Measurements from ENCODE around the gene KCNMA1.

Gene KCNMA1

GRCh38 chr10:77156406-77156879 is 481.2 kb downstream of the KCNMA1 start:
- no peak for TF ChIP-seq GATA2 (IDR thresholded peaks at IDR 0.05; ENCODE audit: low read depth, low read length)
- TF ChIP-seq GATA3 (IDR thresholded peaks at IDR 0.05; ENCODE audit: low read depth, low read length), result no peak

- TF ChIP-seq GATA3 (IDR thresholded peaks at IDR 0.05; ENCODE audit: low read depth, low read length) (no peak), GATA2 (IDR thresholded peaks at IDR 0.05; ENCODE audit: low read depth, low read length) (no peak)
Measured at GRCh38 chr10:77152256-77152655, 485.4 kb downstream of the KCNMA1 start.

- no peak for TF ChIP-seq GATA3 (IDR thresholded peaks at IDR 0.05; ENCODE audit: low read depth, low read length)
- TF ChIP-seq GATA2 (IDR thresholded peaks at IDR 0.05; ENCODE audit: low read depth, low read length), result no peak
Measured at GRCh38 chr10:77151408-77151807, 486.2 kb downstream of the KCNMA1 start.

DNA sequence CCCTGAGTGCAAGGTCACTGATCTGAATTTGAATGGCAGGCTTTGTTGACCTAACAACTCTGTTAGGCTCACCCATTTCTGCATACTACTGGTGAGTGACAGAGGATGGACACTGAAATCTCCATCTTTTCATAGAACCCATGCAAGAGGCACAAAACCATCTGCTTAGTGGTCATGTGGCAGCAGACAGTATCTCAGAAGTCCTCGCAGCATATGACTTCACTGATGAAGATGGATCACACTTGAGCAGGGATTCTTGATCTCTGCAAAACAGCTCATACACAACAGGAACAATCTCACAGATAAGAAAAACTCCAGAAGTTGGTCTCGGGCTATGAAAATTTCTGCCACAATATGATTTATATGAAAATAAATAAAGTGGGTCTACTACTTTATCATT is 487.9 kb downstream of the KCNMA1 start:
- TF ChIP-seq GATA2 (IDR thresholded peaks at IDR 0.05; ENCODE audit: low read depth, low read length) (no peak), GATA3 (IDR thresholded peaks at IDR 0.05; ENCODE audit: low read depth, low read length) (no peak)

DNA sequence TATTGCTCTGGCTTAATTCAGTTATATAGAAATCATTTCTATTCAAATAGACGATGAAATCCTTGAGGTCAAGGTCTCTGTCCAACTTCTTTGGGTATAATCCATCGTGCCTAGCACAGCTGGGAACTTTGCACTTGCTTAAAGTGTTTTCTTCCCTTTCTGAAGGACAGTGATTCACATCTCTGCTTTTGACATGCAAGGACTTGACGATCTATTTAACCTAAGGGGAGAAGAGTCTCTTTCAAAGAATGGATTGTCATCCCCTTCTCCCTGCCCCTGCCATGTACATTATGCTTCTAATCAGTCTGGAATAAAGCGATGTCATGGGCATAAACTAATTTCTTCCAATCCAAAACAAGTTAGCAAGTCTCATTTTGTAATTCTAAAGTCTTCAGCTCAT is 488.6 kb downstream of the KCNMA1 start:
- TF ChIP-seq GATA3 (IDR thresholded peaks at IDR 0.05; ENCODE audit: low read depth, low read length), result no peak
- no peak for TF ChIP-seq GATA2 (IDR thresholded peaks at IDR 0.05; ENCODE audit: low read depth, low read length)

- TF ChIP-seq GATA2 (IDR thresholded peaks at IDR 0.05; ENCODE audit: low read depth, low read length) (no peak), GATA3 (IDR thresholded peaks at IDR 0.05; ENCODE audit: low read depth, low read length) (no peak)
Measured at GRCh38 chr10:77147871-77148270, 489.7 kb downstream of the KCNMA1 start.

- TF ChIP-seq GATA2 (IDR thresholded peaks at IDR 0.05; ENCODE audit: low read depth, low read length), result no peak
- no peak for TF ChIP-seq GATA3 (IDR thresholded peaks at IDR 0.05; ENCODE audit: low read depth, low read length)
Measured at GRCh38 chr10:77146712-77147336, 490.8 kb downstream of the KCNMA1 start.

DNA sequence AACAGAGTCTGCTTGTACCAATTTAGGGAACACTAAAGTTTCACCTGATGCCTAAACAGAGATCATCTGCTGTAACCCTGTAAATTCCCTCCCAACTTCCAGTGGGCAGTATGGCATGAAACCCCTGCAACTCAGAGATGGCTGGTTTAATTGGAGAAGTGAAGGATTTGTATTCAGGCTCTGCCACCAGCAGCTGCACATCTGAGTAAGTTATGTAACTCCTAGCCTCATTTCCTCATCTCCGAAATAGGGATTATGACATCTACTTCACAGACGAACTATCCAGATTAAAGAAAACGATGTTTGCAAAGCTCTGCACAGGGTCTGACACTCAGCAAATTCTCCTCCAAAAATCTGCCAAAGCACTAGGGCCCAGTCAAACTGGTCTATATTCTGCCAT is 493.0 kb downstream of the KCNMA1 start:
- TF ChIP-seq GATA2 (IDR thresholded peaks at IDR 0.05; ENCODE audit: low read depth, low read length) (no peak), GATA3 (IDR thresholded peaks at IDR 0.05; ENCODE audit: low read depth, low read length) (no peak)

DNA sequence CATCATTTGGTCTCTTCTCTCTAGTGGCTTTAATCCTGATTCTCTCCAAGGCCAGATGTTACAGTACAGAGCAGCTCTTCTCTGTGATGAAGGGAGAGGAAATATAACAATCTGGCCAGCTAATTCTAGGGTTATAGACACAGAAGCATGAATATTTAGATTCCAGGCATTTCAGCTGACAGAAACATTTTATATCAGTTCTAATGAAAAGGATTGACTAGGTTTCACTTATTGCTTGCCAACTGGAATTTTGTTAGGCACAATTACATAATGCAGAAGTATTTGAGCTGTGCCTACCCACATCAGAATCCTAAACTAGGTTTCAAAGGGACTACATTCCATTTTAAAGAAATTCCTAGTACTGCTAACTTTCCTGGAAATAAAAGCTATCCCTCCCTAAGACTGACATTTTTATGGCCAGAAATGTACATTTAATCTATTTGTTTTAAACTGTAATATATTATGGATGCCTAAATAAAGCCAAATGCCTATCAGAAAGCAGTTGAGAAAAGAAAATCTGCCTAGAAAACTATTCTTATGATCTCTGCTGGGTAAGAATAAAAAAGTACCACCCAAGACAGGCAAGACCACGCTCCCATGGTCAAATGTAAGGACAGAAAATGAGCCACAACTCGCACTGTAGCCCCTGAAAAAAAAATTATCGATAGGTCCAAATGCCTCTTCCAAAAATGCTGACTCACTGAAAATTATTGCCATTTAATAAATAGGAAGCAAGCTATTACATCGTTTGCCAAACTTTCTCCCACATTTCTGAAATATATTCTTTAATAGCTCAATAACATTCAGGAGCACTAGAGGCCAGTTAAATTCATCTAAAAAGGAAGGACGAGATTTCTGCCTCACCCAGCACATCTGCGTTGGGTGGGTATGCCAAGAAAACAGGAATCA is 498.1 kb downstream of the KCNMA1 start:
- TF ChIP-seq GATA3 (IDR thresholded peaks at IDR 0.05; ENCODE audit: low read depth, low read length) (no peak), GATA2 (IDR thresholded peaks at IDR 0.05; ENCODE audit: low read depth, low read length) (no peak)

DNA sequence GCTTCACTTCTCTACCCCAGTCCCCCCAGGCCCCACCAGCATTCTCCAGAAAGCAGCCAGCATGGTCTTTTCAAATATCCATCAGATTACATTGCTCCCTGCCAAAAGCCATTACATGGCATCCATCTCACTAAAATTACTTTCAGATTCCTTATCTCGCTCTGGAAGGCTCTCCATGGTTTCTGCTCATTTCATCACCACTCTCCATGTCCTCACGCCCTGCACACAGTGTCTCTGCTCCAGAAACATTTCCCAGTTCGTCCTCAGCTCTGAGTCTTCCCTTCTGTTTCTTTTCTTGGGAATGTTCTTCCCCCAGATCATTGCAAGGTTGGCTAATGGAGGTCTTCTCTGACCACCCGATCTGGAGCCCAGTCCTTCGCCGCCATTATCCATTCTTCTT is 499.1 kb downstream of the KCNMA1 start:
- no peak; the same call in 1 of the 2 replicates for TF ChIP-seq GATA2 (IDR thresholded peaks at IDR 0.05; ENCODE audit: low read depth, low read length)
- 0 out of 2 replicates have a peak, but pooled peaks have one; percentile 33 for TF ChIP-seq GATA3 (IDR thresholded peaks at IDR 0.05; ENCODE audit: low read depth, low read length)

DNA sequence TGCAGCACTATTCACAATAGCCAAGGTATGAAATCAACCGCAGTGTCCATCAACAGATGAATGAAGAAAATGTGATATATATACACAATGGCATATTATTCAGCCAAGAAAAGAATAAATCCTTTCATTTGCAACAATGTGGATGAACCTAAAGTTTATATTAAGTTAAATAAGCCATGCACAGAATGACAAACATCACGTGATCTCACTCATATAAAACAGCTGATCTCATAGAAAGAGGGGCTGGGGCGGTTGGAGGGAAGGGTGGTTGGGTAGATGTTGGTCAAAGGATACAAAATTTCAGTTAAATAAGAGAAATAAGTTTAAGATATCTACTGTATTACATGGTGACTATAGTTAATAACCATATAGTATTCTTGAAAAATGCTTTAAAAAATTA is 502.1 kb downstream of the KCNMA1 start:
- TF ChIP-seq GATA3 (IDR thresholded peaks at IDR 0.05; ENCODE audit: low read depth, low read length), result no peak
- TF ChIP-seq GATA2 (IDR thresholded peaks at IDR 0.05; ENCODE audit: low read depth, low read length), result no peak

DNA sequence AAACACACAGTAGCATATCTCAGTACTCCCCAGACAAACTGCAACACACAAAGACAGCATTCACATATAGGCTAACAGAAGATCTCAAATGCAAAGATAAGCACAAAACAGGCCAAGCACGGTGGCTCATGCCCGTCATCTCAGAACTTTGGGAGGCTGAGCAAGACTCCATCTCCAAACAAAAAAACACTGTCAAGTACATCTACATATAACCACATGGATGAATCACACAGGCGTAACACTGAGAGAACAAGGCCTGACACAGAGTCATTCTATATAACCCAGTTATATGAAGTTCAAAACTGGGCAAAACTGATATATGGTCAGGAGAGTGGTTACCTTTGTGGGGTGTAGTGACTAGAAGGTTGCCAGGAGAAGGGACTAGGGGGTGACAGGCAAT is 506.4 kb downstream of the KCNMA1 start:
- TF ChIP-seq GATA3 (IDR thresholded peaks at IDR 0.05; ENCODE audit: low read depth, low read length), result no peak
- no peak for TF ChIP-seq GATA2 (IDR thresholded peaks at IDR 0.05; ENCODE audit: low read depth, low read length)

- TF ChIP-seq GATA3 (IDR thresholded peaks at IDR 0.05; ENCODE audit: low read depth, low read length), result no peak
- no peak for TF ChIP-seq GATA2 (IDR thresholded peaks at IDR 0.05; ENCODE audit: low read depth, low read length)
Measured at GRCh38 chr10:77127243-77127642, 510.4 kb downstream of the KCNMA1 start.

DNA sequence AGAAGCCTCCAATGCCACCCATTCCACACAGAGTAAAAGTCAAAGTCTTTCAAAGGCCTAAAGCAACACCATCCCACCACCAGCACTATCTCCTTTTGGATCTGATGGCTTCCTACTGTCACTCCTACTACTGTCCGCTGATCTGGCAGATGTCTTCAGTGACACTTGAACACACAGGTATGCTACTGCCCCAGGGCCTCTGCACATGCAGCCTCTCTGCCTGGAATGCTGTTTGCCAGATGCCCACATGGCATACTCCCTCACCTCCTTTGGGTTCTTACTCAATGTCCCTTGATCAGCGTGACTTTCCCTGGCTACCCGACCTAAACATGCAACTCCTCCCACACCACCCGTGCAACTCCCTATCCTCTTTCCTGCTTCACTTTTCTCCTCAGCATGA is 512.4 kb downstream of the KCNMA1 start:
- TF ChIP-seq GATA2 (IDR thresholded peaks at IDR 0.05; ENCODE audit: low read depth, low read length), result no peak
- no peak for TF ChIP-seq GATA3 (IDR thresholded peaks at IDR 0.05; ENCODE audit: low read depth, low read length)

DNA sequence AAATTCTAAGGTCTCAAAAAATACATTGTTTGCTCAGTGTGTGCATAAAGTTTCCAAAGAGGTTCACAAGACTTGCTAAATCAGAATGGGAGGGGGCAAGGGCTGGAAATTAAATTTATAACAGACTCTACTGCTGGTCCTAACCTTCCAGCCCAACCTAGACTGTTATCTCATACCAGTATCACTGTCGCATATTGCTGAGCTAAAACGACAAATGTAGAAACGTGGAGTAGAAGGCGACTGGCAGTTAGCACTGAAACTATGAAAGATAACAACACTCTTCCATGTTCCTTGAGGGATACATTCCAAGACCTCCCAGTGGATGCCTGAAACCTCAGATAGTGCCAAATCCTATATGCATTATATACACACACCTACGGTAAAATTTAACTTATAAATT is 514.3 kb downstream of the KCNMA1 start:
- TF ChIP-seq GATA3 (IDR thresholded peaks at IDR 0.05; ENCODE audit: low read depth, low read length) (no peak), GATA2 (IDR thresholded peaks at IDR 0.05; ENCODE audit: low read depth, low read length) (no peak)

Measured in SH-SY5Y (cell line).